Lower leg skin (tissue), 3 donors: Measurements from ENCODE around the gene INAFM2.

Source experiments
- CTCF ChIP-seq, 3 donors: fragments of 450-650 bp; IDR thresholded peaks; one replicate each; pipeline ENCODE4 v1.5.1; 2016; ENCODE audit warnings: antibody characterized with exemption in 3 of 3, mild to moderate bottlenecking in 3 of 3, moderate library complexity in 2 of 3
- POLR2A ChIP-seq, 2 donors: fragments of 450-650 bp; IDR thresholded peaks; one replicate each; pipeline ENCODE4 v1.6.1; 2016 to 2017; ENCODE audit warnings: antibody characterized with exemption in 2 of 2, mild to moderate bottlenecking in 1 of 2, moderate library complexity in 1 of 2

- TF ChIP-seq CTCF (IDR thresholded peaks at IDR 0.05) = no peak
- no peak for TF ChIP-seq POLR2A (IDR thresholded peaks at IDR 0.05)
Observed at GRCh38 chr15:40323239-40323952, at the start of gene INAFM2.
